K562 (cell line): ENCODE measurements around the gene SULT2A1. TPM values are rescaled to one million over a fixed set of nuclear protein-coding genes. Genes with fewer than 3 reads are reported as not detected.
A peak's percentile ranks its signal among the peaks of the same experiment; 100 is the strongest.

ENCODE experiments used
- BRD4 ChIP-seq: fragments of 200-600 bp; sonication (generic); IDR thresholded peaks from 2 replicates; pipeline ENCODE4 v1.6.1; 2017; ENCODE audit warnings: inconsistent platforms
- BRD9 ChIP-seq: fragments of 450-650 bp; IDR thresholded peaks from 2 replicates; pipeline ENCODE4 v1.6.1; 2018; ENCODE audit warnings: low read depth; ENCODE audit not compliant: partially characterized antibody
- CBX8 ChIP-seq: fragments of 200-600 bp; sonication (generic); IDR thresholded peaks from 2 replicates; pipeline ENCODE4 v1.6.1; 2012; ENCODE audit warnings: borderline replicate concordance, mixed run types, low read depth, mild to moderate bottlenecking, moderate library complexity, mixed read lengths, low read length, control low read depth, inconsistent platforms; ENCODE audit not compliant: poor library complexity, severe bottlenecking; ENCODE audit errors: extremely low read depth
- EP300 ChIP-seq: IDR thresholded peaks from 2 replicates; pipeline ENCODE4 v1.6.1; 2012; ENCODE audit warnings: low read length, improper control_type of control experiment
- FOXA1 ChIP-seq: fragments of 450-650 bp; IDR thresholded peaks from 2 replicates; pipeline ENCODE4 v1.6.1; 2016; ENCODE audit warnings: mild to moderate bottlenecking, borderline replicate concordance
- HMG20A ChIP-seq: fragments of 450-650 bp; formaldehyde crosslinking; conservative IDR thresholded peaks from 2 replicates; pipeline ENCODE4 v1.4.0; 2020; ENCODE audit warnings: mild to moderate bottlenecking, mixed read lengths
- HOMEZ ChIP-seq: fragments of 250-450 bp; sonication (Bioruptor Pico); IDR thresholded peaks from 2 replicates; pipeline ENCODE4 v1.4.0; 2020; ENCODE audit warnings: mild to moderate bottlenecking, moderate library complexity
- NCOA1 ChIP-seq: fragments of 450-650 bp; IDR thresholded peaks from 2 replicates; pipeline ENCODE4 v1.6.1; 2016; ENCODE audit warnings: low read depth
- PCBP2 ChIP-seq: fragments of 200-400 bp; formaldehyde crosslinking; IDR thresholded peaks from 2 replicates; pipeline ENCODE4 v1.6.1; 2018; ENCODE audit warnings: low read length, low read depth, mild to moderate bottlenecking, moderate library complexity; ENCODE audit not compliant: poor library complexity, severe bottlenecking
- POLR2AphosphoS5 ChIP-seq: IDR thresholded peaks from 2 replicates; pipeline ENCODE4 v1.6.1; 2011; ENCODE audit warnings: mild to moderate bottlenecking, low read depth, low read length, moderate library complexity; ENCODE audit not compliant: control insufficient read depth, insufficient read depth
- RBM34 ChIP-seq: fragments of 200-400 bp; formaldehyde crosslinking; IDR thresholded peaks from 2 replicates; pipeline ENCODE4 v1.6.1; 2018; ENCODE audit warnings: low read length, borderline replicate concordance; ENCODE audit not compliant: insufficient read depth
- SP1 ChIP-seq: sonication (generic); formaldehyde crosslinking; IDR thresholded peaks from 2 replicates; pipeline ENCODE4 v1.8.1; 2022; ENCODE audit warnings: mild to moderate bottlenecking, missing genetic modification reagents
- TEAD4 ChIP-seq, 2 experiments: sonication (generic) in 1 of 2; formaldehyde crosslinking in 1 of 2; IDR thresholded peaks; 2 replicates each; pipeline versions ENCODE4 v1.6.1 to v1.8.0; 2012 to 2022; ENCODE audit warnings: borderline replicate concordance in 1 of 2, inconsistent platforms in 1 of 2, low read length in 1 of 2, mild to moderate bottlenecking in 1 of 2, missing genetic modification reagents in 1 of 2
- ZNF134 ChIP-seq: fragments of 250-450 bp; sonication (Bioruptor Pico); conservative IDR thresholded peaks from 2 replicates; pipeline ENCODE4 v1.4.0; 2020
- ZNF316 ChIP-seq: fragments of 450-650 bp; IDR thresholded peaks from 2 replicates; pipeline ENCODE4 v1.6.1; 2016
- ZNF354B ChIP-seq: fragments of 250-450 bp; sonication (Bioruptor Pico); IDR thresholded peaks from 2 replicates; pipeline ENCODE4 v1.4.0; 2020
- ZNF407 ChIP-seq: fragments of 450-650 bp; IDR thresholded peaks from 2 replicates; pipeline ENCODE4 v1.6.1; 2016; ENCODE audit warnings: low read depth
- ZNF445 ChIP-seq: fragments of 250-450 bp; sonication (Bioruptor Pico); IDR thresholded peaks from 2 replicates; pipeline ENCODE4 v1.4.0; 2020; ENCODE audit warnings: low read depth, mild to moderate bottlenecking, moderate library complexity
- ZNF764 ChIP-seq: fragments of 250-450 bp; sonication (Bioruptor Pico); IDR thresholded peaks from 2 replicates; pipeline ENCODE4 v1.4.0; 2020; ENCODE audit warnings: low read depth, mild to moderate bottlenecking, moderate library complexity
- polyA plus RNA-seq, 8 experiments: library from polyadenylated mRNA; depleted of rRNA in 4 of 8; stranded (reverse) in 5 of 8; unstranded in 3 of 8; fragments of >200 nt; fragmentation: Nextera tagmentation in 2 of 8; fragmentation: Illumina TruSeq in 1 of 8; extraction: Ambion mirVana in 2 of 8; extraction: Trizol in 1 of 8; gene quantifications; 2 replicates each; pipeline versions ENCODE4 v1.2.1 to v1.2.3, GENCODE V29; 2011 to 2014; ENCODE audit warnings: inconsistent platforms in 1 of 8, missing spikeins in 1 of 8
- total RNA-seq, 7 experiments: library from RNA; depleted of rRNA in 6 of 7; stranded (reverse); fragments of >200 nt in 6 of 7; fragmentation: Illumina TruSeq in 2 of 7; extraction: Trizol in 2 of 7; gene quantifications; 2 replicates each; pipeline versions ENCODE4 v1.2.1 to v1.2.3, GENCODE V29; 2011 to 2021; ENCODE audit warnings: low replicate concordance in 1 of 7

Gene SULT2A1
- total and polyA plus RNA-seq, 9 of the 15 experiments (the other 6 are each of a cell fraction or from before 2014, with no cell fraction given): 0.03 to 0.25 (median 0.07) TPM; not detected in 4

- TF ChIP-seq ZNF407 (no peak), HMG20A (CRISPR knock-in tag) (no peak), ZNF134 (no peak), ZNF764 (CRISPR knock-in tag) (no peak), PCBP2 (no peak), ZNF316 (peak; percentile 100), BRD9 (no peak), BRD4 (no peak), RBM34 (no peak), TEAD4 (IDR thresholded peaks at IDR 0.05; ENCODE audit: low read length) (peak; percentile 100), TEAD4 (CRISPR knock-in tag; IDR thresholded peaks at IDR 0.05; ENCODE audit: borderline replicate concordance) (no peak), HOMEZ (CRISPR knock-in tag) (no peak), POLR2AphosphoS5 (peak; percentile 98), FOXA1 (no peak), CBX8 (no peak), SP1 (peak; percentile 63; the same call in 1 of the 2 replicates), EP300 (peak; percentile 99), ZNF354B (CRISPR knock-in tag) (no peak), ZNF445 (CRISPR knock-in tag) (0 out of 2 replicates have a peak, but pooled peaks have one; percentile 33), NCOA1 (peak; percentile 95)
Observed at GRCh38 chr19:47891923-47892666, 6.0 kb upstream of the SULT2A1 start (continued).
